SH-SY5Y (cell line): Measurements from ENCODE around the gene QPRT.

Source experiments
- GATA2 ChIP-seq: IDR thresholded peaks from 2 replicates; pipeline ENCODE4 v1.6.1; 2011; ENCODE audit warnings: mild to moderate bottlenecking, low read depth, low read length
- GATA3 ChIP-seq: IDR thresholded peaks from 2 replicates; pipeline ENCODE4 v1.6.1; 2011; ENCODE audit warnings: low read depth, mild to moderate bottlenecking, low read length, moderate library complexity

DNA sequence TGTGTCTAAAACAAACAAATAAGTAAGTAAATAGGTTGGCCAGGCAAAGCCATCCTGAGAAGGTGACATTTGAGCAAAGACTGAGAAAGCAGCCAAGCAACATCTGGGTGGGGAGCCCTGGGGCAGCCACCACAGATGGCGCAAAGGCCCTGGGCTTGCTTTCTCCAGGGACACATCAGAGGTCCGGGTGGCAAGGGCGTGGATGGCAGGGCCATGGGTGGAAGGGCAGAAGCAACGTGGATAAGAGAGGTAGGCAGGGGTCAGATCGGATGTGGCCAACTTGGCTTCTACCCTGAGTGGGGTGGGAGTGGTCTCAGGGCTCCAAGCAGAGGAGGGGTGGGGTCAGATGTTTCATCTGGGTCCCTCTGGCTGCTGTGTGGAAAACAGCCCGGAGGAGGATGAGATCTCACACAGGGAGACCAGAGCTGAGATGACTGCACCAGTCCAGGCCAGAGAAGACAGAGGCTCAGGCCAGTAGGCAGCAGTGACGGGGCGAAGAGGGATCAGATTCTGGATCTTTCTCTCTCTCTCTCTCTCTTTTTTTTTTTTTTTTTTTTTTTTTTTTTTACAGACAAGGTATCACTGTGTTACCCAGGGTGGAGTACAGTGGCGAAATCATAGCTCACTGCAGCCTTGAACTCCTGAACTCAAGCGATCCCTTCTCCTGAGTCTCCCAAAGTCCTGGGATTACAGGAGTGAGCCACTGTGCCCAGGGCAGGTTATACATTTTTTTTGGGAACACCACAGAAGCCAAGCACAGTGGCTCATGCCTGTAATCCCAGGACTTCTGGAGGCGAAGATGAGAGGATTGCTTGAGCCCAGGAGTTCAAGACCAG lies 22.1 kb upstream of the QPRT start:
- TF ChIP-seq GATA3 (no peak), GATA2 (no peak)
